ENCODE results near the gene DNAI7. TPM values are rescaled to one million over a fixed set of nuclear protein-coding genes. Genes with fewer than 3 reads are reported as not detected.

Gene DNAI7
- polyA plus RNA-seq (ENCODE audit: insufficient read length), result 7.9 TPM
- long read RNA-seq, donor 1, result 0 reads
- long read RNA-seq, donor 2, result 0 reads
- long read RNA-seq, donor 3, partial matches to known transcripts, result 0 of 1 reads
- long read RNA-seq, donor 3, other reads (novel, unspliced or antisense), result 0 of 1 reads
- long read RNA-seq, donor 4, result 0 reads
- long read RNA-seq, donor 5, partial matches to known transcripts, result 0 of 1 reads
- long read RNA-seq, donor 5, other reads (novel, unspliced or antisense), result 0 of 1 reads
- long read RNA-seq, donor 6, result 0 reads
- long read RNA-seq, donor 7, result 0 reads
- long read RNA-seq, donor 8, result 0 reads

DNA sequence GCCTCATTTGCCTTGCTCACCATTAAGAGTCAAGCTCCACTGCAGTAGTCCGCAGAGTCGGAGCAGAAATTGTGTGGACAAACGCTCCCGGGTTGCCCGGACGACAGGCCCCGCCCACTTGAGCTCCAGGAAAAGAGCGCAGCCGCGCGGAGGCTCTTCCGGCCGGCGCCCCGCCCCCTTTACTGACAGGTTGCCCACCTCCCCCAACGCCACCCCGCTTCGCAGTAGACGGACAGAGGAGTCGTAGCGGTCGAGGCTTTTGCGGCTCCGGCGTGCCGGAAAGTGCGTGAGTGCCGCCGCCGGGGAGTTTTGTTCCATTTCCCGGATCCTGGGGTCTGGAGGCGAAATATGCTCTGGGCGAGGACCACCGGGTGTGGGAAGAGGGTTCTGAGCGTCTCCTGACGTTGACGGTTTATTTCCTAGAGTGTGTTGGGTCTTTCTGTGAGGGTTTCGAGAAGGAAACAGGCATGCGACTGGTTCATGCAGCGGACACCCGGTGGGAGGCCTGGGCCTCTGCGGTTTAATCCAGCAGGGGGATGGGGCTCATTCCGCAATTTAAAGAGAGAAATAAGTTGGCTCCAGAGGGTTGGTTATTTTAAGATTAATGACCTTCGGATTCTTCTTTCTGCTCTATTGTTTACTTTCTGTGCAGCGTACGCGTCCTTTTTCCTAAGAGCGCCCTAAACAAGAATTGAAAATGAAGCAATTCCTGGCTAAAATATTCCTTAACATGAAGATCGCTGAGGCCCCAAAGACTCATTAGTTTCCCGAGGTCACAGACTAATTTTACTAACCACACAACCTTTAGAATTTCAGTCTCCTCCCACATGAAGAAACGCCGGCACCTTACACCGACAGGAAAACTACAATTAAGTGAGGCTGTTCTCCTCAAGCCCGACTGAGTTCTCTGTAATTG, at the start of gene DNAI7, which contains the start of gene ETFRF1:
Gene DNAI7 (minus strand): TSS at position 105 of the 916 bp plus-strand sequence. CDS start 82 bp downstream, at position 23.
Gene ETFRF1 (plus strand): TSS at position 182 of the 916 bp plus-strand sequence. CDS start 8,720 bp downstream, outside the sequence.
- peak; percentile 96 for DNase-seq

- DNase-seq, result no peak
Measured at GRCh38 chr12:25243680-25243990, 48.7 kb upstream of the DNAI7 start.

GRCh38 chr12:25242981-25243679, 48.2 kb upstream of the DNAI7 start:
- DNase-seq, result no peak

- peak; percentile 31 for DNase-seq
Measured at GRCh38 chr12:25241167-25242020, 46.4 kb upstream of the DNAI7 start.

GRCh38 chr12:25236626-25237025, 41.7 kb upstream of the DNAI7 start:
- DNase-seq, result no peak

DNA sequence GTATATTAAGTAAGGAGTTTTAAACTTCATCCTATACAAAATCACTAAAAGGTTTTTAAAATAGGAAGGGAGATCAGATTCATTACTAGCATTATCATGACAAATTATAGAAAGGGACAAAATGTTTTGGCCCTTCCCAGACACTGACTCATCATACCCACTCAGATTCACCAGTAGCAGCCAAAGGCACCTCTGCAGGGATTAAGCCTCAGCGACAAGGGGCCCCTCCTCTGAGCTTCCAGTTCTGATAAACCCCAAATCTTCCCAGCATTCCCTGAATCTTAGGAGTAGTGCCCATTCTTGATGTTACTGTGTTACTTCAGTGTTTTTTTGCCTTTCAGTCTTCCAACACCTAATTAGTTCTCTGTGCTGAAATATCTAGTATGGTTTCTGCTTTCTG, 41.2 kb upstream of the DNAI7 start:
- no peak for DNase-seq

- no peak for DNase-seq
Measured at GRCh38 chr12:25213338-25213737, 18.4 kb upstream of the DNAI7 start.

GRCh38 chr12:25208554-25208953, 13.6 kb upstream of the DNAI7 start:
- DNase-seq, result no peak

- DNase-seq, result no peak
Measured at GRCh38 chr12:25207846-25208245, 12.9 kb upstream of the DNAI7 start.

DNA sequence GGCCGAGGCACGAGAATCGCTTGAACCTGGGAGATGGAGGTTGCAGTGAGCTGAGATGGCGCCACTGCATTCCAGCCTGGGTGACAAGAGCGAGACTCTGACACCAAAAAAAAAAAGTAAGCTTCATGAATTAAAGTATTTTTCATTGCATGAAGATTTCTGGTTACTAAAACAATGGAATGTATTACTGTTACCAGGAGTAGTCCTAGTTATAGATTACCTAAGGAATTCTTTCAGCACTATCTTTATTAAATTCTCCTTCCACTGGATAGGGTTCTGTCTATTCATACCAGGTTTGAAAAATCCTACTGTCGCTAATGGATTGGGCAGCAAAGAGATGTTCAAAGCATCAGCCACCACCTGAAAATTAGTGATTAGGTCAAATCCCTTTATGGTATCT, 12.5 kb upstream of the DNAI7 start:
- no peak for DNase-seq

GRCh38 chr12:25202137-25202536, 7.2 kb upstream of the DNAI7 start:
- DNase-seq, result no peak

DNA sequence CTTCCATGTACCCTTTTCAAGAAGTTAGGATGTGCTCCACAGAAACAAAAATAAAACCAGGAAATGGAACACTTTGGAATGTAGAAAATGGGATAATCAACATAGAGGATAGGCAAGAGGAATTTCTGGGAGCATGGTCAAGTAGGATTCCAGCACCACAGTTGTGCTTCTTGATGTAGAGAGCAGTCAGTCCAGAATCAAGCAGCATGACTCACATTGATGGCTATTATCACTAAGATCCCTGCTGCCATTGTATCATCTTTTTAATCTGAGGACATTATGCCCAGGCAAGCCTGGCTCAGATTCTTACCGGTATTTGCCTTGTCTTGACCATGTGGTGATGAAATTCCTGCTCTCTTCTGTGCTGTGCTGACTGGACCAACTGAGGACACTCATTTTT, 5.7 kb upstream of the DNAI7 start:
- no peak for DNase-seq

- DNase-seq, result no peak
Measured at GRCh38 chr12:25197608-25198007, 2.6 kb upstream of the DNAI7 start.

- peak; percentile 19 for DNase-seq
Measured at GRCh38 chr12:25194722-25195055, 271 bp downstream of the DNAI7 start.

DNA sequence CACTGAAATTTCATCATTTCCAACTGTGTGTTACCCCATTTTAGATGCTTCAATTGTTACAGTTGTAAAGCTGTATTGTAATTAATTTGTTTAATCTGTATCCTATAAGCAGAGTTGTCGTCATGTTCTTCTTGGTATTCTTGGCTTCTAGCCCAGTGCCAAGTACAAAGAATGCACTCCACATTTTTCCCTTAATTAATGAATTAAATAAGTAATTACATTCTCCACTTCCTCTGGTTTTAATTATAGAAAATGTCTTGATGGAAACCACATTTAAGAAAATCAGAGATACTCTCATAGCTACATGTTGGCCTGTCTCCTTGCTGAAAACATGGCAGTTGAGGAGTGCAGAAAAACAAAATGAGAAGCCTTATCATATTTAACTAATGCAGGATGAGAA, 746 bp downstream of the DNAI7 start:
- peak; percentile 29 for DNase-seq

- no peak for DNase-seq
Measured at GRCh38 chr12:25190793-25191192, 4.2 kb downstream of the DNAI7 start.

GRCh38 chr12:25189656-25190055, 5.3 kb downstream of the DNAI7 start:
- no peak for DNase-seq

- no peak for DNase-seq
Measured at GRCh38 chr12:25187781-25188180, 7.2 kb downstream of the DNAI7 start.

DNA sequence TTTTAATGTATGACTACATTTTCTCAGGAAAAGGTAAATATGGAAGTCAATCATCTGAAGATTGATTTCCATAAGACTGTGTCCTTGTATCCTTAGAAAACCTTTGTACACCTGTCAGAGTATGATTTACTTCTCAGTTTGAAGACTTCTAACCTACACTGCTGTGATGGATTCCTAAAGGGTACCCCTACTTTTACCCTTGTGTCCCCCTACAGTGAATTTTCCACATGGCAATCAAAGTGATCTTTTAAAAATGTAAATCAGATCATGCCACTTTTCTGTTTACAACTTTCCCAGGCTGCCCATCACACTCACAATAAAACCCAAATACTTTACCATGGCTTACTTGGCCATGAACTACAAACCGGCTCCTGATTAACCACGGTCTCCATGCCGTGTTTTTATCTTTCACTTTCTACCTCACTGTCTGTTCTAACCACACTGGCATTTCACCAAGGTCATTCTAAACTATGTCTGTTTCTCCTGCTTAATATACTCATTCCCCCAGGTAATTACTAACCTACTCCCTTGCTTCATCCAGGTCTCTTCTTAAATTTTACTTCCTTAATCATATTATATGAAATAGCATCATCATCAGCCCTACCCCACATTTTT, 8.1 kb downstream of the DNAI7 start:
- DNase-seq, result no peak

- DNase-seq, result no peak
Measured at GRCh38 chr12:25186038-25186787, 8.7 kb downstream of the DNAI7 start.

DNA sequence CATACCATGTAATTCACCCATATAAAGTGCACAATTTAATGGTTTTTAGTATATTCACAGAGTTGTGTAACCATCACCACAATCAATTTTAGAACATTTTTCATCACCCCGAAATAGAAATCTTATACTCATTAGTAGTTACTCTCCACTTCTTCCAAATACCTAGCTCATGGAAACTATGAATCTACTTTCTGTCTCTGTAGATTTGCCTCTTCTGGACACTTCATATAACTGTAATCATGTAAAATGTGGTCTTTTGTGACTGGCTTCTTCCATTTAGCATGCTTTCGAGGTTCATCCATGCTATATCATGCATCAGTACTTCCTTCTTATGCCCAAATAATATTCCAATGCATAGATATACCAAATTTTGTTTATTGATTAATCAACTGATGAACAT, 10.8 kb downstream of the DNAI7 start:
- no peak for DNase-seq

Data from left kidney (tissue), 8 donors.